Lower leg skin (tissue), 3 donors: ENCODE results near the gene SSH3.

ENCODE experiments used
- POLR2A ChIP-seq, 2 donors: fragments of 450-650 bp; IDR thresholded peaks; one replicate each; pipeline ENCODE4 v1.6.1; 2016 to 2017; ENCODE audit warnings: antibody characterized with exemption in 2 of 2, mild to moderate bottlenecking in 1 of 2, moderate library complexity in 1 of 2
- TF ChIP-seq, protein P1 (sequence below), 3 donors: fragments of 450-650 bp; IDR thresholded peaks; one replicate each; pipeline ENCODE4 v1.5.1; 2016; ENCODE audit warnings: antibody characterized with exemption in 3 of 3, mild to moderate bottlenecking in 3 of 3, moderate library complexity in 2 of 3

GRCh38 chr11:67353317-67354074 lies 50.2 kb downstream of the SSH3 start, which contains the start of gene POLD4:
- TF ChIP-seq, protein P1, sequence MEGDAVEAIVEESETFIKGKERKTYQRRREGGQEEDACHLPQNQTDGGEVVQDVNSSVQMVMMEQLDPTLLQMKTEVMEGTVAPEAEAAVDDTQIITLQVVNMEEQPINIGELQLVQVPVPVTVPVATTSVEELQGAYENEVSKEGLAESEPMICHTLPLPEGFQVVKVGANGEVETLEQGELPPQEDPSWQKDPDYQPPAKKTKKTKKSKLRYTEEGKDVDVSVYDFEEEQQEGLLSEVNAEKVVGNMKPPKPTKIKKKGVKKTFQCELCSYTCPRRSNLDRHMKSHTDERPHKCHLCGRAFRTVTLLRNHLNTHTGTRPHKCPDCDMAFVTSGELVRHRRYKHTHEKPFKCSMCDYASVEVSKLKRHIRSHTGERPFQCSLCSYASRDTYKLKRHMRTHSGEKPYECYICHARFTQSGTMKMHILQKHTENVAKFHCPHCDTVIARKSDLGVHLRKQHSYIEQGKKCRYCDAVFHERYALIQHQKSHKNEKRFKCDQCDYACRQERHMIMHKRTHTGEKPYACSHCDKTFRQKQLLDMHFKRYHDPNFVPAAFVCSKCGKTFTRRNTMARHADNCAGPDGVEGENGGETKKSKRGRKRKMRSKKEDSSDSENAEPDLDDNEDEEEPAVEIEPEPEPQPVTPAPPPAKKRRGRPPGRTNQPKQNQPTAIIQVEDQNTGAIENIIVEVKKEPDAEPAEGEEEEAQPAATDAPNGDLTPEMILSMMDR (IDR thresholded peaks at IDR 0.05) = no peak
- peak in 1 of 2 donors; percentile 66 for TF ChIP-seq POLR2A (IDR thresholded peaks at IDR 0.05)
